Hematopoietic multipotent progenitor cell treated with erythropoietin and hydrocortisone succinate and interleukin-3 and kit ligand, for 4 days (in vitro differentiated cells): ENCODE results near the gene SEC24D.

ENCODE experiments used
- DNase-seq: peaks from one replicate; pipeline ENCODE4 v3.0.0-alpha.2; 2015

SEC24D gene

GRCh38 chr4:118749347-118749988, 86.5 kb downstream of the SEC24D start:
- DNase-seq = no peak

DNA sequence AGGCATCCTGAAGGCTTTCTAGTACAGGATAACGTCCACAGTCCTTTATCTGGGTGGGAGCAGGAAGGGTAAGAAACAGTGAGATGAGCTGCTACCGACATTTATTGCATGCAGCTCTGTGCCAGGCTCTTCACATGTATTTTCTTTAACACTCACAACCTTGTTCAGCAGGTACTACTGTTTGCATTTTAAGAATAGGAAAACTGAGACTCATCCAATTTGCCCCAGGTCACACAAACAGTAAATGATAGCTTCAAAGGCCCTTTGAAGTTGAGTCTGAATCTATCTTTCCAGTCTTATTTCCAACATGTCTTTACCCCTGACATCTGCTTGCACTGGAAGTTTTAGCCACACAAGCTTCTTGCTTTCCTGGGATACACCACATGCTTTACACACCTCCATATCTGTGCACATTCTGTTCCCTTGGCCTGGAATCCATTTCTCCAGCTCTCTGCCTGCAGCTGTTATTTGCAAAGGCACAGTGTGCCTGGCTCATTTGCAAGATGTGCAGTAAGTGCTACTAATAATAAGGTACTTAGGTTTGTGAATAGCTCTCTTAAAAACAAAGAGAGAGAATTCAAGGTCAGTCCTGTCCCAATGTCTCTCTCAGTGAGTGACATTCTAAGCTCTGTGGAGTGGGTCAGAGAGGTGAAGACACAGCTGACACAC, 89.5 kb downstream of the SEC24D start:
- DNase-seq = no peak

- no peak for DNase-seq
These were observed 90.6 kb downstream of the SEC24D start for GRCh38 chr4:118745357-118745756.

DNA sequence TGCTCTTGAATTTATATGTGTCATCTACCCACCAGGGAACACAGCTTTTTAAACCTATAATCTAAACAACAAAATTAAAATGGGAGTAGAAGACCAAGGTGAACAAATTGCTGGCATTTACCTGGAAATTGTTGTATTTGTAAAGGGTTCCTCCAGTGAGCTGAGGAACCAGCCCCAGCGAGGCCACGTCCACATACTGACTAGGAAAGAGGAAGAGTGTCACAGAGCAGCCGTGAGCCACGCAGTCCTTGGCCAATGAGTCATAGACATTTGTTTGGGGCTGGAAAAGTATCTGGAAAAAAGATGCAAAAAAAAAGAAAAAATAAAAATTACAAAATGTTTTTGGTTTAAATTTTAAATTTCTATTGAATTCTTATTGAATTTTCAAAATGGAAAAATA, 92.1 kb downstream of the SEC24D start:
- DNase-seq = no peak

DNA sequence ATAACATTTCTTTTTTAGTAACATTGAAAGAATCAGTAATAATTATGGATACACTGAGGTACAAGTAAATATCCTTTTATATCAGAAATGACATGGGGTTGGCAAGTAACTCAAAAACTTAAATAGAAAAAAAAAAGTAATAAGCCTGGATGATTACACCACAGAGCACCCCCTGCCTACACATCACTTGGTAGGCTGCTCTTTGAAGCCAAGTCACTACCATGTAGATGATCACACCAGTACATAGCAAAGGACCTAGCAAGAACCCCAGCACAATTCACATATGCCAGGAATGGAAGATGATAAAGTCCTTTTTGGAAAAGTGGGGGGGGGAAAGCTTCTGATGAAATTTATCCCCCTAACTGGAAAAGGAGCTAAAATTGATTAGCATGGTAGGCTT, 93.9 kb downstream of the SEC24D start:
- no peak for DNase-seq

DNA sequence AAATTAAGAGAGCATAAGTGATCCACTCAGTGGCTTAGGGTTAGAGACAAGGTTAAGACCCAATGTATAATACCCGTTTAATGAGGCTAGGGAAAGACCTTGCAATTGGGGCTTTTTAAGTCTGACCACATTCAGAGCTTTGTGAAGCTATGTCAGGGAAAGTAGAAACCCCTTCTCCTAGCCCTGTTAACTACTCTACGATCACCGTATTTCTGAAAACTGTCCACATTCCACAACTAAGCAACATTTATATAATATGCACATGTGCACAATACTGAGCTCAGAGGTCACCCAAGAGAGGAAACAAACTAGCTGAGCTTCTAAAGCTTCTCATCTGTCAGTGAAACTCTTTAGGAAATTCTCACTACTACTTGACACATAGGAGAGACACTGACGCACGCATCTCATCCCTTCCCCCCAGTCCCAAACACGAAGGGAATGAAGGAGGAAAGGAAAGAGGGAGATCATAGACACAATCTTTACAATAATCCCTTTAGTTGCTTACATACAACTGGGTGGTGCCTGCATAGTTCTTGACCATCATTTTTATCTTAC, 94.5 kb downstream of the SEC24D start:
- no peak for DNase-seq

DNA sequence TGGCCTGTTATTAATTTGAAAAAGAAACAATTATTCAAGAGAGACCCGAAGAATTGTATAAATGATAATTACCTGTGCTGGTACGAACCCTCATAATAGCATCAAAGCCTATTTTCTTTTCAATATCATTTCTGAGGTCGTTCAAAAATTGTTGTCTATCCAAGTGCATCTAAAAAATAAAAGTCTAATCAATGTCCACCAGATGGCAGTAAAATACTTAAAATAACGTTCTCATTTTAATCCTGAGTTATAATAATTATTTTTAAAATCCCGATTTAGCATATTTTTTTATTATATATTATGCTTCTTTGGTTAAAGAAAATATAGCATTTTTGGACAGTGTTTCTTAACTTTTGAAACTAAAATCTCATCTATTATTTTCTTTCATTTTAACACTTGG, 95.1 kb downstream of the SEC24D start:
- peak; percentile 67 for DNase-seq

GRCh38 chr4:118739022-118739713, 96.8 kb downstream of the SEC24D start:
- no peak for DNase-seq

DNA sequence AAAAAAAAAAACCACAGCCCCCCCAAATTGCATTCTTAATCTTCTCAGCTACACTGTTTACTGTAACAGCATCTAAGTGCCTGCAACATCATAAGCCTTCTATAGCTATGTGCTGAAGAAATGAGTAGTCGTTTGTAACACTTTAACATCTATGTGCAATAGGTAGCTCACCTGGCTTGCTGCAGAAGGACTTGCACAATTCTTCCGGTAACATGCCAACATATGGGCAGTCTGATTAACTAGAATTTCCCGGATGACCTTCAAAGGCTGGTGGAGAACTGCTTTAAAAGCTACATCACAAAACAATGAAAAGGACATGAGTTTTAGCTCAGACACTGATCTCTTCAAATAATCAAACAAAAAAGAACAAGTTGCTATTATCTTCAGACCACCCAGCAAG, 97.8 kb downstream of the SEC24D start:
- no peak for DNase-seq

GRCh38 chr4:118736900-118737299, 99.0 kb downstream of the SEC24D start:
- DNase-seq = no peak

GRCh38 chr4:118734491-118735205, 101.3 kb downstream of the SEC24D start:
- no peak for DNase-seq

- DNase-seq = peak; percentile 61
These were observed 103.2 kb downstream of the SEC24D start for GRCh38 chr4:118732591-118733330.

GRCh38 chr4:118730683-118731082, 105.2 kb downstream of the SEC24D start:
- no peak for DNase-seq

- no peak for DNase-seq
These were observed 106.3 kb downstream of the SEC24D start for GRCh38 chr4:118729287-118730286.

GRCh38 chr4:118727360-118727759, 108.6 kb downstream of the SEC24D start:
- no peak for DNase-seq

DNA sequence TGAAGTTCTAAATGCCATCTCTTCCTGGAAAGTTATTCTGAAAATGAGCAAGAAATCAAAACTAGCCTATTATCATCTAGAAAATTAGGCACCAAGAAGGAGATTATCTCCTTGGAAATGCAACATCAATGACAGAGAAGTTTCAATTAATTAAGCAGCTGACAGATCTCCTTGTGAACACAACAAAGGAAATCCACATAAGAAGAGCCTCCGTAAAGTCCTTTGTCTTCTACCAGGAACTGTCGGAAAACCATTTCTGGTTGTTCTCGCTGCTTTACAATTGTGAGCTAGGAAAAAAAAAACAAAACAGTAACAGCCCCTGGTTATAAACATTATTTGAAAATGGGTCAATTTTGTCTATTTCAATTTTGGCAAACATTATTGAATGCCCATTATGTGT, 112.6 kb downstream of the SEC24D start:
- no peak for DNase-seq

DNA sequence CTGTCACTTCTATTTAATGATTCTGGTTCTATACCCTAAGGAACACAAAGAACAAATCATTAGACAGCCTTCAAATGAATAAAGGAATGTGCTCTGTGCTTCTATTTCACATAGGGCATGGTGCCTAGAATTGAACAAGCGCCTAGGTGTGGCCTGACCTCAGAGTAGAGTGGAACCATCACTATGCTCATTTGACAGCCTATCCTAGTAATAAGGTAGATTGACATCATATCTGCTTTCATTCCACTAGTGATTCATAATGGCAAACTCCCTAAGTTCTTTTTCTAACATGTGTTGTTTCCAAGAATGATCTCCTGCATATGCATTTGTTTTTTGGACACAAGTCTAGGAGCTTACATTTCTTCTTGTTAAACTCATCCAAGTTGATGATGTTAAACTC, 114.2 kb downstream of the SEC24D start:
- DNase-seq = no peak

DNA sequence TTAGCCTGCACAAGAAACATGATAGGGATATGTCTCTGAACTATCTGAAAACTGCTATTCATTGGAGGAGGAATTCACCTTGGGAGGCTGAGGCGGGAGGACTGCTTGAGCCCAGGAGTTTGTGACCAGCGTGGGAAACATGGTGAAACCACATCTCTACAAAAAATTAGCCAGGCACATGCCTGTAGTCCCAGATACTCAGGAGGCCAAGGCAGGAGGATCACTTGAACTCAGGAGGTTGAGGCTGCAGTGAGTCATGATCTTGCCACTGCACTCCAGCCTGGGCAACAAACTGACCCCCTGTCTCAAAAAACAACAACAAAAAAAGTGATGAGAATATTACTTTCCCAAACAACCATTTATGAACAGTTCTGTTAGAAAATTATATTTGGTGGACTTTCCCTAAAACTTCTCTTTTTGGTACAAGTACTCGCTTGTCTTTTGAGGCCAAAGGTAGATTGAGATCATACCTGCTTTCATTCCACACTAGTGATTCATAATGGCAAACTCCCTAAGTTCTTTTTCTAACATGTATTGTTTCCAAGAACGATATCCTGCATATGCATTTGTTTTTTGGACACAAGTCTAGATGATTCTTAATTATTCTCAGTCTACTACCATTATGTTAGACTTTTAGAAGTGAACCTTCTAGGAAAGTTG, 117.3 kb downstream of the SEC24D start:
- DNase-seq = no peak

DNA sequence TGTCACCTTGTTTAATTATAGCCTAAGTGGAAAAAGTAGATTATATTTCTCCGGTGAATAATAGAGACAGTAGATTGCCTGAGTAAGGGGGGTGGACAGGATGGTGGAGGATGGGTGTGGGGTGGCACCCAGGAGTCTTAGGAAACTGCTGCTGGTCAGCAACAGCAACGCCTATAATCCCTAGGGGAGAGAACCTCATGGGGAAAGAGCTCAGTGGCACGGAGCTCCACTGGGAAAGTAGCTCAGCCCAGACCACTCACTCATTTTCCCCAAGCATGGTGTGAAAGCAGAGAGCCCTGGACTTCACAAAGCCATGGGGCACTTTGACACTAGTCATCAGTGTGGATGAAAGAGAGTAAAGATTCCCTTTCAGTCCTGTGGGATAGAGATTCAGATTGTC, 119.6 kb downstream of the SEC24D start:
- DNase-seq = no peak

- DNase-seq = no peak
These were observed 121.2 kb downstream of the SEC24D start for GRCh38 chr4:118714682-118715081.

- no peak for DNase-seq
These were observed 123.1 kb downstream of the SEC24D start for GRCh38 chr4:118712872-118713271.
